GM12891 (cell line): ENCODE data around the gene MAD1L1.
"Not testable (repeated sequence)": the region's sequence is repeated elsewhere in the genome, so short reads cannot be mapped to it uniquely, and the experiment has no call there.

Source experiments
- DNase-seq: peaks from one replicate; pipeline ENCODE4 v3.0.0; 2011; ENCODE audit warnings: low spot score; ENCODE audit not compliant: insufficient read length
- FAIRE-seq: peaks from 2 replicates; lab custom pipeline; 2011; peaks lifted over from hg19 to GRCh38; lab: Jason Lieb, UNC
- PAX5 ChIP-seq: IDR thresholded peaks from 2 replicates; pipeline ENCODE4 v1.6.1; 2011; ENCODE audit warnings: low read length, moderate library complexity, mild to moderate bottlenecking; ENCODE audit not compliant: insufficient read depth, severe bottlenecking
- POLR2A ChIP-seq: IDR thresholded peaks from 2 replicates; pipeline ENCODE4 v1.6.1; 2011; ENCODE audit warnings: low read depth, low read length, control low read depth
- POLR2AphosphoS5 ChIP-seq: IDR thresholded peaks from 2 replicates; pipeline ENCODE4 v1.6.1; 2011; ENCODE audit warnings: low read depth, low read length, control low read depth
- POU2F2 ChIP-seq: IDR thresholded peaks from 2 replicates; pipeline ENCODE4 v1.6.1; 2011; ENCODE audit warnings: low read depth, mild to moderate bottlenecking, control low read depth, low read length, moderate library complexity
- SPI1 ChIP-seq: IDR thresholded peaks from 2 replicates; pipeline ENCODE4 v1.6.1; 2011; ENCODE audit warnings: low read depth, low read length, control low read depth
- TAF1 ChIP-seq: IDR thresholded peaks from 2 replicates; pipeline ENCODE4 v1.6.1; 2011; ENCODE audit warnings: low read depth, low read length, control low read depth

Gene MAD1L1

DNA sequence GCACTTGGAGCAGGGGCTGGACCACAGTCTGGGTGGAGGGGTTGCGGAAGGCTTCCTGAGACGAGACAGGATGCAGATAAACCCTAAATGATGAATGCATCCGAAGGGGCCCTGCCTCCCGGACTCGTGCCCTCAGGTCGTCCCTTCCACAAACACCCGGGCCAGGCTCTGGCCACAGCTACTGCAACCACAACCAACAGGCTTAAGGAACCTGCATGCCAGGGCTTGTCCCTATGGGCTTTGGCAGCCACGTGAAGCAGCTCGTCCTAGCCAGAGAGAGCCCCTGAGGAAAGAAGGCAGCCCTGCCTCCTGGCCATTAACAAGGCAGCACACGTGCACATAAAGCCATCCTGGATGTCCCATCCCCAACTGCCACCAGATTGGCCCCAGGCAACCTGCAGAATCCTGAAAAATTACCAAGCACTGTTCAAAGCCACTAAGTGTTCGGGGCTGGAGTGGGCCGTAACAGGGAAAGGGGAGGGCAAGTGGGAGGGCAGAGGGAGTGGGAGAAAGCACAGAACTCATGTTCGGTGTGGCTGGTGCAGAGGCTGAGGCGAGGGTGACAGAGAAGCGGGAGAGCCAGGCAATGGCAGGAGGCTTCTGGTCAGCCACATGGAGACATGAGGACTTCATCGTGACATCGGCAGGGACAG, 62.7 kb downstream of the MAD1L1 start:
- DNase-seq (no peak), FAIRE-seq (no peak)
- no peak for TF ChIP-seq SPI1
- TF ChIP-seq POU2F2 = no peak
- no peak for TF ChIP-seq TAF1
- TF ChIP-seq PAX5 = no peak
- TF ChIP-seq POLR2AphosphoS5 = no peak
- TF ChIP-seq POLR2A = no peak

DNA sequence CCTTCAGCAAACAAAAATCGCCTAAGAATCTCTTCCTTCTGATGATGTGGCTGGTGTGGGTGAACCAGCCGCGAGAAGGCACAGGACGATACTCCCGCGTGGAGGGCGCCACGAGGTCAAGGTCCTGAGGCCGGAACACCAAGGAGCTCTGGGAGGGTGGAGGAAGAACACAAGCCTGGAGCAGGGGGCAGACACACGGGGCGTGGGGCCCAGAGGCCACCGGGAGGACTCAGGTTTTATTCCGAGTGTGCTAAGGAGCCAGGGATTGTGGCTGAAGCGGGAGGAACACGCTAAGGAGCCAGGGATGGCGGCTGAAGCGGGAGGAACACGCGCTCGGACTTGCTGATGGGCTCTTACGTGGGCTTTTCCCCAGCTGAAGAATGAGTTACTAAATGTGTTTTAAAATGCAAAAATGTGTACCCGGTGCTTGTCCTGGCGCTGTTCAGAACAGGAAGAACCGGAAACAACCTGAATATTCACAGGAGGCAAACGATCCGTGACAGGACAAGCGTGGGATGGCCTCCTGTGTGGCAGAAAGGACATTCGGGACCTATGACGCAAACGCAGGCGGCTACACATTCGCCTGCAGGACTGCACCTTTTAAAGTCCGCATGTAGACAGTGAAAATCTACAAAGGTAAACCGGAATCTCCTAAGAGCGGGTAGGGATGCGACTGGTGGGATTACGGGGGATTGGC, 64.0 kb downstream of the MAD1L1 start:
- no peak for DNase-seq
- no peak for FAIRE-seq
- TF ChIP-seq PAX5 (no peak), TAF1 (no peak), SPI1 (no peak), POU2F2 (no peak), POLR2AphosphoS5 (no peak), POLR2A (no peak)

DNA sequence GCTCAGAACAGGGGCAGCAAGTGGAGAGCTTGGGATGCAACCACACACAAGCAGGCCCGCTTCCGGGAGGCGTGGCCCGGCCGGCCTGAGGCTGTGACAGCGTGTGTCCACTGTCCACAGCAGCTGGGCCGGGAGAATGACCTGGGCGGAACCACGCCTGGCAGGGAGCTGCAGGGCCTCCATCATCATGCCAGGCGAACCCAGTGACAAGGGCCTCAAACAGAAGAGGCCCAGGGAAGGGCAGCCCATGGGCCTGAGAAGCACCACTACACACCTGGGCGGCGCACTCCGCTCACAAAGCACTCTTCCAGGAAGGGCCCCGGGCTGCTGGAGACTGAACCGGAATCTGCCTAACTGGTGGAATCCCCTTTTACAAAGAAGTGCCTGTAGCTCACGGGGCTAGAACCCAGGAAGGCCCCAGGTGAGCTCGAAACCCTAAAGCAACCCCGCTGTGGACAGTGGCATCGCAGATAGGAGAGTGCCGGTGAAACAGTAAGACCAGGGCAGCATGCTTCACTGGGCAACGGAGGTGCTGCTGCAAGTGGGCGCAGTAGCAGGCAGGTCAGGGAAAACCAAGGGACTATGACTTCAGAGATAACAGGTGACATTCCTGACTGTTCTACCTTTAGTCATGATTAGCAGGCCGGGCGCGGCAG, 66.0 kb downstream of the MAD1L1 start:
- DNase-seq (no peak), FAIRE-seq (no peak)
- no peak for TF ChIP-seq POU2F2
- no peak for TF ChIP-seq TAF1

DNA sequence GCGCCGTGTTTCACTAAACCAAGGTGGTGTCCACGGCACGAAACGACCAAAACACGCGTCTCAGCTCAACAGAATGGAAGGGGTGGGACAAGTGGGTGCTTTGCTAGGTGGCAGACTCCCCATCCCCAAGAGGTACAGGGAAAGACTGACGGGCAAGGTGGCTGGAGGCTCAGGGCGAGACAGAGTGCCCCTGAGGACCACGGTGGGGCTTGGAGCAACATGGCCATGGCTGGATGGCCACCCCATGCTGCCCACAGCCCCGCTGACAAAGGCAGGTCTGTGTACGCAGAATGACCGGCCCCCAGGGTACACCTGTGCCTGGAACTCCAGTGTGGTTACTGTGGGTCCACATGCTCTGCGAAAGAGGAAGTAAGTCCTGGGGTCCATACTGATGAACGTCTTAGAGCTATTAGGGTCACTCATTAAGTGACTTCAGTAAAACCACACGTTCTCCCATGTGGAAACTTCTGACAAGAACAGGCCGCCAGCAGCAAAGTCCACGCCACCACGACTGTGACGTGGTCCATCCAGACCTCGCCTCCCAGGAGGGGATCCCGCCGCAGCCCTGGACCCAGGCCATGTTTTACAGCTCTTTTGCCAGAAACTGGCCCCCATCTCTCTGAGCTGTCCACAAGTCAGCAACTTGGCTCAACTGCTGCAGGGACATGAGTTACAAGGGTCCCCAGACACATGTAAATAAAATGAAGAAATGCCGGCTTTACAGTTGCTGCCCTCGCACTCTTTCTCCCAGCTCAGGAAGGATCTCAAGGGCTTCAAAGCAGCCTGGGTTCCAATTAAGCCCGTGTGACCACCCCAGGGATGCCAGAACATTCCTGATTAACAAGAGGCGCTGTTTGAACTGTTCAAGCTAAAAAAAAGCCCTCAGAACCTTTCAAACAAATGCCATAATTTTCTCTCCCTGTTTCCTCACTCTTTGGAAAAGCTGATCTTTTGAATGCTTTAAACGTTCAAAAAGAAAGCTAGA, 66.8 kb downstream of the MAD1L1 start:
- FAIRE-seq (peak; percentile 78), DNase-seq (peak; percentile 68)
- TF ChIP-seq POU2F2 = 0 out of 2 replicates have a peak, but pooled peaks have one; percentile 46
- no peak for TF ChIP-seq TAF1
- peak; percentile 57 for TF ChIP-seq SPI1

DNA sequence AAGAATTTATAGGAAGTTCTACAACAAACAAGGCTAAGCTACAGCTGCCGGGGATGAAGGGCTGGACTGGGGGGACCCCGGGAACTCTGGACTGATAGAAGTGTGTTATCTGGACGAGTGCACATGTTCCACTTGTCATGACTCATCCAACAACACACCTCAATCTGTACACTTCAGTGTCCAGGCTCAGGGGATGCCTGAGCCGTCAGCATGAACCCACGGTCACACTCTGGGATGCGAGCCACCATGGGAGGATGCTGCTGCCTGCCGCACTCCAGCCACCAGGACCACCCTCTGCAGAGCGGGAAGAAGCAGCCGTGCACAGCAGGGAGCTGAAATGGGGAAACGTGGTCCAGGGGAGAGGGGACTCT, 67.5 kb downstream of the MAD1L1 start:
- FAIRE-seq (no peak), DNase-seq (no peak)
- TF ChIP-seq SPI1 = no peak

DNA sequence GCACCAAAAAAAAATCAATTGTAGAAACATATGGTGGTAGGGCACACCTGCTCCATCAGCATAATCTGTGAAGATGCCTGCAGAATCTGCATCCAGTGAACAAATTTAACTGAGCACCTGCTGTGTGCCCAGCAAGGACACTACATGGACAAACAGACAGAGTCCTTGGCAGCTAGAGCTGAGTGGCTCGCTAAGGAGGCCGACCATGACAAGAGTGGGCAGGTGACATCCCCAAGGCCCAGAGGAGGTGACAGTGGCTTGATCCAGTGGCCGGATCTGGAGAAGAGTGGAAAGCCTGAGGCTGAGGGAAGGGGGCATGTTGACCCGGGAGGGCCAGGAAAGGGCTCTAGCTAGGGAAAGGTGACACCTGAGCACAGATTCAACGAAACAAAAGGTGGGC, 68.1 kb downstream of the MAD1L1 start:
- TF ChIP-seq POU2F2 = no peak
- TF ChIP-seq PAX5 = no peak
- no peak for TF ChIP-seq SPI1
- DNase-seq (no peak), FAIRE-seq (no peak)

DNA sequence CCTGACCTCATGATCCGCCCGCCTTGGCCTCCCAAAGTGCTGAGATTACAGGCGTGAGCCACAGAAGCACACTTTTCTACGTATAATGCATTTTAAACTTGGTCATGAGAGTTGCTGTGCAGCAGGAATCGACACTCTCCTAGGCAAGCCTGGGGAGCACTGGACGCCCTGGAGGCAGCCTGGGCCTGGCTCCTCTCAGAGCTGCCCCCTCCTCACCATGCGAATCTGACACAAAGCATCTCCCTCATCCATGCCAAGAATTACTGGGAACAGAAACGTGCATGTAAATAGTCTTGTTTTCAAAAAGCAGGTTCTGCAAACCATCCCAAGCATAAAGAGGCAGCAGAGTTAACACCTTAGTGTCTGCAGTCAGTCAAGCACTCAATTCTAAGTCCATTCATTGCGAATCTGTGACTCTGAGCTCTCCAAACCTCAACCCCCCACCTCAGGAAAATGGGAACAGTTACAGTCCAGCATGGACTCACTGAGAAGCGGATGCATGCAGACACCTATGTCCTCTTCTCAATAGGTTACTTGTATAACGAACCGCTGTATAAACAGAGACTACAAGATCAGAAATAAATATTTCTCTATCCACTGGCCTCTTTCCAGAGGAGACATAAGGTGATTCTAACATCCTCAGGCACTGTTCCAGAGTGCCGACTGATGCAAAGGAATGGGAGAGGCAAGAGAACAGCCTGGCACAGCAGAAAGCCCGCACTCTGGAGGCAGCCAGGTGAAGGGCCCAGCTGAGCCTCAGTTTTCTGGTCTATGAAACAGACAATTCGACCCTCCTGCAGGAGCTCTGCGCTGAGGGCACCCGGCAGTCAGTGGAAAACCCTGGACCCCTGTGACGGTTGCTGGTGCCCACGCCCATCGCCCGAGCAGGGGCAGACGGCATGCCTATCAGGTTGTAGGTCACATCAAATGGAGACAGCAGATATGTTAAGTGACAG, 68.9 kb downstream of the MAD1L1 start:
- FAIRE-seq (no peak), DNase-seq (no peak)
- TF ChIP-seq SPI1 (no peak), PAX5 (no peak), POLR2A (no peak), POU2F2 (no peak), POLR2AphosphoS5 (no peak), TAF1 (no peak)

DNA sequence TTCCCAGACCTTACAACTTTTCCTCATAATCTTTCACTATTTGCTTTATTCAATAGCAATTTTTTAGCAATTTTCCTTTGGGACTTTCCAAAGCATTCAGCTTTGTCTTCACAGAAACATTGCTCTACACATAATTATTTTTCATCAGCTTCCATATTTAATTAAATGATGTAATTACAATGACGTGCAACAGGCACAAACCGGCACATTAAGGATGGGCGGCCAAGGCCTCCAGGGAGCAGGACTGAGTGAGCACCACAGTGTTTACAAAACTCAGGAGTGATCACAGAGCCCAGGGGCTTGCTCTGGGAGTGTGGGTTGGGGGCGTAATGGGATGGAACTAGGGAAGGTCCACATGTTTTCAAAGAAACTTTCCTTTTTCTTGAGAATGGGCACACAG, 69.8 kb downstream of the MAD1L1 start:
- no peak for DNase-seq
- TF ChIP-seq POLR2AphosphoS5 (no peak), TAF1 (no peak), PAX5 (no peak), POU2F2 (no peak), POLR2A (no peak), SPI1 (no peak)
- no peak for FAIRE-seq

DNA sequence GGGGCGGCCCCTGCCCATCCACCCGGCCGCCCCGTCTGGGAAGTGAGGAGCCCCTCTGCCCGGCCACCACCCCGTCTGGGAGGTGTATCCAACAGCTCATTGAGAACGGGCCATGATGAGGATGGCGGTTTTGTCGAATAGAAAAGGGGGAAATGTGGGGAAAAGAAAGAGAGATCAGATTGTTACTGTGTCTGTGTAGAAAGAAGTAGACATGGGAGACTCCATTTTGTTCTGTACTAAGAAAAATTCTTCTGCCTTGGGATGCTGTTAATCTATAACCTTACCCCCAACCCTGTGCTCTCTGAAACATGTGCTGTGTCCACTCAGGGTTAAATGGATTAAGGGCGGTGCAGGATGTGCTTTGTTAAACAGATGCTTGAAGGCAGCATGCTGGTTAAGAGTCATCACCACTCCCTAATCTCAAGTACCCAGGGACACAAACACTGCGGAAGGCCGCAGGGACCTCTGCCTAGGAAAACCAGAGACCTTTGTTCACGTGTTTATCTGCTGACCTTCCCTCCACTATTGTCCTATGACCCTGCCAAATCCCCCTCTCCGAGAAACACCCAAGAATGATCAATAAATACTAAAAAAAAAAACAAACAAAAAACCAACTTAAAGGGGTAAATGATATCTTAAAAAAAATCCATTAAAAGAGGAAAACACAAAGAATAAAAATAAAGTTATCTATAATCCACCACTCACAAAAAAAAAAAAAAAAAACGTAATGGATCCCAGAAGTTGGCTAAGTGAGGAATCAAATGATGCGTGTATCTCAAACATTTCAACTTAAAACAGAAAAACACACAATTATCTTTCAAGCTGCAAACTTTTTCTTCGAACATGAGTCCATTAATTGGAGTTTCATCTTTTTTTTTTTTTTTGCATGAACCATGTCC, 70.5 kb downstream of the MAD1L1 start:
- not testable (repeated sequence) for FAIRE-seq, DNase-seq
